Measurements from ENCODE around the gene PVALEF.

GRCh38 chr17:81164371-81165245, 699 bp upstream of the PVALEF start:
- TF ChIP-seq, protein P1, sequence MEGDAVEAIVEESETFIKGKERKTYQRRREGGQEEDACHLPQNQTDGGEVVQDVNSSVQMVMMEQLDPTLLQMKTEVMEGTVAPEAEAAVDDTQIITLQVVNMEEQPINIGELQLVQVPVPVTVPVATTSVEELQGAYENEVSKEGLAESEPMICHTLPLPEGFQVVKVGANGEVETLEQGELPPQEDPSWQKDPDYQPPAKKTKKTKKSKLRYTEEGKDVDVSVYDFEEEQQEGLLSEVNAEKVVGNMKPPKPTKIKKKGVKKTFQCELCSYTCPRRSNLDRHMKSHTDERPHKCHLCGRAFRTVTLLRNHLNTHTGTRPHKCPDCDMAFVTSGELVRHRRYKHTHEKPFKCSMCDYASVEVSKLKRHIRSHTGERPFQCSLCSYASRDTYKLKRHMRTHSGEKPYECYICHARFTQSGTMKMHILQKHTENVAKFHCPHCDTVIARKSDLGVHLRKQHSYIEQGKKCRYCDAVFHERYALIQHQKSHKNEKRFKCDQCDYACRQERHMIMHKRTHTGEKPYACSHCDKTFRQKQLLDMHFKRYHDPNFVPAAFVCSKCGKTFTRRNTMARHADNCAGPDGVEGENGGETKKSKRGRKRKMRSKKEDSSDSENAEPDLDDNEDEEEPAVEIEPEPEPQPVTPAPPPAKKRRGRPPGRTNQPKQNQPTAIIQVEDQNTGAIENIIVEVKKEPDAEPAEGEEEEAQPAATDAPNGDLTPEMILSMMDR (IDR thresholded peaks at IDR 0.05), result no peak
- TF ChIP-seq POLR2A (IDR thresholded peaks at IDR 0.05), result no peak

Data from uterus (tissue), 2 donors.